ENCODE measurements around the gene JDP2. TPM values are rescaled to one million over a fixed set of nuclear protein-coding genes. Genes with fewer than 3 reads are reported as not detected.

The JDP2 gene
- total and polyA plus RNA-seq, 2 of the 4 experiments (the other 2 are of a cell fraction), result 35.7 to 38.4 TPM

DNA sequence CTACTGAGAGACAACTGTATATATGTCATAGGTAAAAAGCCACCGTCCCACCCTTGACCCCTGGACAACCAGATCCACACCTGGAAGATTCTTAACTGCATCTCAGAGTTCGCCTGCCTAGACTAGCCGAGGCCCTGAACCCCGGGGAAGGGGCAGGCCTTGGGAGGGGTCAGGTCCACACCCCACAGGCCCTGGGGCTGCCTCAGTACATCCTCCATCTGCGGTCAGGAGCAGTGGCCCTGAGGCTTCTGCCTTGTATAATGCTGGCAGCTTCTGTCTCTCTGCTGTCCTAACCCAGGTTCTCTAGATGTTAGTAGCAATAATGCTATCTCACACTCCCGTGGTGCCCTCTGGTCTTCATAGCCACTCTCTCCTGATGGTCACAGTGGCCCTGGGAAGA lies 36.8 kb downstream of the JDP2 start:
- Histone ChIP-seq H3K79me1 (ENCODE audit: low read depth in 1 of 2, low read length in 2 of 2) (peaks cover 30 to 82% of the 10 kb centered on the region in 2 experiments), H3K23ac (ENCODE audit: low read depth, low read length) (no peak overlapping the region), H2BK5ac (ENCODE audit: low read depth, low read length, poor library complexity, severe bottlenecking) (no peak overlapping the region), H4K91ac (ENCODE audit: insufficient read depth, low read depth, low read length) (no peak overlapping the region), H3K9me1 (ENCODE audit: insufficient read depth, low read length) (peaks cover 22% of the 10 kb centered on the region), H4K8ac (ENCODE audit: low read depth in 2 of 2, low read length in 2 of 2) (no peak overlapping the region), H4K5ac (ENCODE audit: low read depth, low read length) (no peak overlapping the region), H2BK20ac (ENCODE audit: low read depth, low read length) (no peak overlapping the region), H3K4me1 (ENCODE audit: control insufficient read depth, insufficient read depth, low read length) (no peaks in the 10 kb centered on the region; the same call in 1 of the 2 replicates), H3K14ac (replicated peaks; ENCODE audit: low read depth, low read length) (no peak overlapping the region), H4K20me1 (ENCODE audit: insufficient read depth, low read length) (peaks cover 86% of the 10 kb centered on the region), H3K9ac (ENCODE audit: low read depth, low read length) (no peak overlapping the region), H3K27ac (ENCODE audit: insufficient read depth, low read length) (no peak overlapping the region), H2AK9ac (replicated peaks; ENCODE audit: low read depth, low read length, poor library complexity) (no peak overlapping the region), H3K4me3 (ENCODE audit: insufficient read depth, low read depth, low read length) (no peak overlapping the region), H2AFZ (replicated peaks; ENCODE audit: low read length, poor library complexity) (no peak overlapping the region), H3K9me3 (ENCODE audit: control insufficient read depth, insufficient read depth, low read length) (no peaks in the 10 kb centered on the region), H2AK5ac (ENCODE audit: low read depth, low read length) (no peak overlapping the region), H3K4ac (ENCODE audit: low read depth, low read length) (no peak overlapping the region), H3K27me3 (ENCODE audit: control insufficient read depth, insufficient read depth, low read length) (no peaks in the 10 kb centered on the region), H3K36me3 (ENCODE audit: control insufficient read depth, insufficient read depth, low read length) (peaks cover 62% of the 10 kb centered on the region), H2BK120ac (ENCODE audit: low read depth, low read length) (no peak overlapping the region), H3K56ac (ENCODE audit: extremely low read depth, insufficient read depth, low read length) (no peak overlapping the region), H3K4me2 (ENCODE audit: low read depth, low read length) (no peak overlapping the region), H3K18ac (ENCODE audit: low read depth, low read length) (no peak overlapping the region), H2BK15ac (ENCODE audit: low read depth, low read length) (no peak overlapping the region)
- ChIA-PET CTCF (no interaction called here), POLR2A (ENCODE audit: unreplicated experiment) (no interaction called here)
- intact Hi-C loops (cut with micrococcal nuclease), result no loop called here
- dilution Hi-C loops (cut with HindIII; ENCODE audit: low sequenced_read_pairs, unreplicated experiment), result no loop called here
- no peak for DNase-seq
- TF ChIP-seq, protein P1, sequence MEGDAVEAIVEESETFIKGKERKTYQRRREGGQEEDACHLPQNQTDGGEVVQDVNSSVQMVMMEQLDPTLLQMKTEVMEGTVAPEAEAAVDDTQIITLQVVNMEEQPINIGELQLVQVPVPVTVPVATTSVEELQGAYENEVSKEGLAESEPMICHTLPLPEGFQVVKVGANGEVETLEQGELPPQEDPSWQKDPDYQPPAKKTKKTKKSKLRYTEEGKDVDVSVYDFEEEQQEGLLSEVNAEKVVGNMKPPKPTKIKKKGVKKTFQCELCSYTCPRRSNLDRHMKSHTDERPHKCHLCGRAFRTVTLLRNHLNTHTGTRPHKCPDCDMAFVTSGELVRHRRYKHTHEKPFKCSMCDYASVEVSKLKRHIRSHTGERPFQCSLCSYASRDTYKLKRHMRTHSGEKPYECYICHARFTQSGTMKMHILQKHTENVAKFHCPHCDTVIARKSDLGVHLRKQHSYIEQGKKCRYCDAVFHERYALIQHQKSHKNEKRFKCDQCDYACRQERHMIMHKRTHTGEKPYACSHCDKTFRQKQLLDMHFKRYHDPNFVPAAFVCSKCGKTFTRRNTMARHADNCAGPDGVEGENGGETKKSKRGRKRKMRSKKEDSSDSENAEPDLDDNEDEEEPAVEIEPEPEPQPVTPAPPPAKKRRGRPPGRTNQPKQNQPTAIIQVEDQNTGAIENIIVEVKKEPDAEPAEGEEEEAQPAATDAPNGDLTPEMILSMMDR (conservative IDR thresholded peaks at IDR 0.05; ENCODE audit: low read depth, low read length), result no peak
- TF ChIP-seq SMC3 (IDR thresholded peaks at IDR 0.05; ENCODE audit: low read depth, low read length), result no peak
- TF ChIP-seq RCOR1 (IDR thresholded peaks at IDR 0.05; ENCODE audit: insufficient replicate concordance, low read length), result no peak
- TF ChIP-seq FOS (IDR thresholded peaks at IDR 0.05; ENCODE audit: low read depth, low read length), result no peak
- TF ChIP-seq RFX5 (IDR thresholded peaks at IDR 0.05; ENCODE audit: low read depth, low read length), result no peak
- no peak for TF ChIP-seq POLR2A (IDR thresholded peaks at IDR 0.05; ENCODE audit: low read depth, low read length)
- TF ChIP-seq, protein P2, sequence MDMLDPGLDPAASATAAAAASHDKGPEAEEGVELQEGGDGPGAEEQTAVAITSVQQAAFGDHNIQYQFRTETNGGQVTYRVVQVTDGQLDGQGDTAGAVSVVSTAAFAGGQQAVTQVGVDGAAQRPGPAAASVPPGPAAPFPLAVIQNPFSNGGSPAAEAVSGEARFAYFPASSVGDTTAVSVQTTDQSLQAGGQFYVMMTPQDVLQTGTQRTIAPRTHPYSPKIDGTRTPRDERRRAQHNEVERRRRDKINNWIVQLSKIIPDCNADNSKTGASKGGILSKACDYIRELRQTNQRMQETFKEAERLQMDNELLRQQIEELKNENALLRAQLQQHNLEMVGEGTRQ (IDR thresholded peaks at IDR 0.05; ENCODE audit: low read depth, low read length), result no peak
- BruUV-seq (replicated peaks), result no TSS peak
- in situ Hi-C loops (cut with MboI; ENCODE audit: low sequenced_read_pairs), result no loop called here
- no peak for ATAC-seq (ENCODE audit: low read depth)
- WGBS, 2 experiments (ENCODE audit: extremely low coverage in 2 of 2, insufficient read length in 1 of 2), result 100% methylated on average over 1 of the region's 6 CpGs; no CpG with 5 or more reads in 1 of the 2 experiments
